Adipocyte (in vitro differentiated cells): ENCODE measurements around the gene PFDN2.
A peak's percentile ranks its signal among the peaks of the same experiment; 100 is the strongest.

ENCODE experiments used
- DNase-seq: peaks from one replicate; pipeline ENCODE4 v3.0.0-alpha.2; 2015; ENCODE audit warnings: low read depth
- H3K27me3 ChIP-seq: replicated peaks from 2 replicates; pipeline ENCODE4 v1.7.0; 2013; ENCODE audit warnings: mild to moderate bottlenecking, low read length, moderate library complexity; ENCODE audit not compliant: control insufficient read depth, insufficient read depth
- H3K36me3 ChIP-seq: 2 replicates; pipeline ENCODE4 v1.7.0; 2013; ENCODE audit warnings: low read length, mild to moderate bottlenecking, moderate library complexity; ENCODE audit not compliant: control insufficient read depth, insufficient read depth, severe bottlenecking
- H3K4me1 ChIP-seq: 2 replicates; pipeline ENCODE4 v1.7.0; 2013; ENCODE audit warnings: mild to moderate bottlenecking, low read length, moderate library complexity; ENCODE audit not compliant: control insufficient read depth, insufficient read depth
- H3K4me3 ChIP-seq: 2 replicates; pipeline ENCODE4 v1.7.0; 2013; ENCODE audit warnings: mild to moderate bottlenecking, low read length, moderate library complexity
- H3K9ac ChIP-seq: 2 replicates; pipeline ENCODE4 v1.7.0; 2013; ENCODE audit warnings: mild to moderate bottlenecking, low read length, moderate library complexity
- H3K9me3 ChIP-seq: 2 replicates; pipeline ENCODE4 v1.7.0; 2013; ENCODE audit warnings: mild to moderate bottlenecking, low read length, moderate library complexity; ENCODE audit not compliant: control insufficient read depth

The PFDN2 gene, protein sequence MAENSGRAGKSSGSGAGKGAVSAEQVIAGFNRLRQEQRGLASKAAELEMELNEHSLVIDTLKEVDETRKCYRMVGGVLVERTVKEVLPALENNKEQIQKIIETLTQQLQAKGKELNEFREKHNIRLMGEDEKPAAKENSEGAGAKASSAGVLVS

DNA sequence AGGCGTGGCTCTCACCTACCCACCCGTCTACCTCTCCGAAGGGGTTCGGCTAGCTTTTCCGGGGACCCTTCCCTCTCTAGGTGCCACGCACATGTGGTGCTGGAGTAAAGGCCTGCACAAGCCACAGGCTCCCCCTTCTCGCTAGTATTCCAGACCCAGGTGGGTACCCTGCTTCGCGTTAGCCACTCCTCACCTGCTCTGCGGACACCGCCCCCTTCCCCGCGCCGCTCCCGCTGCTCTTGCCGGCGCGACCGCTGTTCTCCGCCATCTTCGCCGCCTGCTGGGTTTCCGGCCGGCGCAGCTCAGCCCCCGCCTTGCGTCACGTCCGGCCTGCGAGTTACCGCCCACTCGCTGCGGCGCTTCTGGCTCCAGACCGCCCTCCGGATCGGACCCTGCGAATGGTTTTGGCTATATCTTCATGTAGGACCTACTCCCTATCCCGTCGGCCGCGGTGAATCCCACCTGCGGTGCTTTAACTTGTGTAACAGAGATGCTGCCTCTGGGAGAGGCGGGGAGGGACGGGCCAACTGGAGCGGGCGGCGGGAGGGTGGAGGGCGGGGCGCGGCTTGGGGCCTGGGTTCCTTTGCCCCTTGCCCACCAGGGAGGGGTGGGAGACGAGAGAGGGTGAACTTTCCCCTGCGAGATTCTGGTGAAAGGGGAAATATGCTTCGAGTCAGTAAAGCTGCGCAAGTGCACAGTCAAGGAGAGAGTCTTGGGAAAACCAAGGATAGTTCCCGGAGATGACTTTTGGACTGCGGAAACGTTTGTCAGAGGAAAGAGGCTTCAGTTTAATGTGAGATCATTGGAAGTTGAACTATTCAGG, at the start of gene PFDN2, which contains the start of gene NIT1:
TSS of gene PFDN2 (minus strand) at position 279 of the 823 bp plus-strand sequence. CDS start at position 268, 11 bp downstream.
TSS of gene NIT1 (plus strand) at position 347 of the 823 bp plus-strand sequence. CDS start at position 419, 72 bp downstream.
- peak; percentile 96 for DNase-seq
- Histone ChIP-seq H3K9me3 (no peaks in the 10 kb centered on the region), H3K9ac (peak within 1 kb of the TSS; percentile 99), H3K4me1 (peaks cover 50% of the 10 kb centered on the region), H3K4me3 (peak within 1 kb of the TSS; percentile 100), H3K27me3 (no peaks in the 10 kb centered on the region), H3K36me3 (peaks cover 46% of the 10 kb centered on the region)

DNA sequence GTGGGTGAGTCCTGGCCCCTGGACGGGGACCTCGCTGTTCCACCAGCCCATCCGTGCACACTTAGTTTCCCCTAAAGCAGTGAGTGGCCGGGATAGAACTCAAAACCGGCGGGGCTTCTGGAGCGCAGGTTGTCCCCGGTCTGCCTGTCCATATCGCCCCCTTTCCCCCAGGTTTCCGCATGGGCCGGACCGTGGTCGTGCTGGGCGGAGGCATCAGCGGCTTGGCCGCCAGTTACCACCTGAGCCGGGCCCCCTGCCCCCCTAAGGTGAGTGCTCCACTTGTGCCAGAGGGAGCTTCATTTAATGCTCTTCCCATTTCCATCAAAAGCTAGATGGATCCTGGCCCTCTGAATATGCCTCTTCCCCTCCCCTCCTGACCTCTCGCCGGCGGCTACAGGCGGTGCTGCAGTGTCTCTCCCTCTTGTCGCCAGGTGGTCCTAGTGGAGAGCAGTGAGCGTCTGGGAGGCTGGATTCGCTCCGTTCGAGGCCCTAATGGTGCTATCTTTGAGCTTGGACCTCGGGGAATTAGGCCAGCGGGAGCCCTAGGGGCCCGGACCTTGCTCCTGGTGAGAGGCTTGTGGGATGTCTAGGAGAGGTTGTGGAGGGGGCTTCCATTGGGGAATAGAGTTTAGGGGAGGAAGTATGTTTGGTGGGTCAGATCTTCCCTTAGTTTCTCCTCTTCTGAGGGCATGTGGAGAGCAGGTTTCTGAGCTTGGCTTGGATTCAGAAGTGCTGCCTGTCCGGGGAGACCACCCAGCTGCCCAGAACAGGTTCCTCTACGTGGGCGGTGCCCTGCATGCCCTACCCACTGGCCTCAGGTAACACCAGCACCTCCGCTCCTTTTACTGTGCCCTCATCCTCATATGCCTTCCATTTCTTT, 49.1 kb upstream of the PFDN2 start:
- Histone ChIP-seq H3K36me3 (peaks cover 50% of the 10 kb centered on the region), H3K4me1 (peaks cover 18% of the 10 kb centered on the region), H3K9me3 (no peaks in the 10 kb centered on the region), H3K27me3 (no peaks in the 10 kb centered on the region), H3K9ac (peak overlapping the region; percentile 91), H3K4me3 (peak overlapping the region; percentile 93)
- peak; percentile 33 for DNase-seq

DNA sequence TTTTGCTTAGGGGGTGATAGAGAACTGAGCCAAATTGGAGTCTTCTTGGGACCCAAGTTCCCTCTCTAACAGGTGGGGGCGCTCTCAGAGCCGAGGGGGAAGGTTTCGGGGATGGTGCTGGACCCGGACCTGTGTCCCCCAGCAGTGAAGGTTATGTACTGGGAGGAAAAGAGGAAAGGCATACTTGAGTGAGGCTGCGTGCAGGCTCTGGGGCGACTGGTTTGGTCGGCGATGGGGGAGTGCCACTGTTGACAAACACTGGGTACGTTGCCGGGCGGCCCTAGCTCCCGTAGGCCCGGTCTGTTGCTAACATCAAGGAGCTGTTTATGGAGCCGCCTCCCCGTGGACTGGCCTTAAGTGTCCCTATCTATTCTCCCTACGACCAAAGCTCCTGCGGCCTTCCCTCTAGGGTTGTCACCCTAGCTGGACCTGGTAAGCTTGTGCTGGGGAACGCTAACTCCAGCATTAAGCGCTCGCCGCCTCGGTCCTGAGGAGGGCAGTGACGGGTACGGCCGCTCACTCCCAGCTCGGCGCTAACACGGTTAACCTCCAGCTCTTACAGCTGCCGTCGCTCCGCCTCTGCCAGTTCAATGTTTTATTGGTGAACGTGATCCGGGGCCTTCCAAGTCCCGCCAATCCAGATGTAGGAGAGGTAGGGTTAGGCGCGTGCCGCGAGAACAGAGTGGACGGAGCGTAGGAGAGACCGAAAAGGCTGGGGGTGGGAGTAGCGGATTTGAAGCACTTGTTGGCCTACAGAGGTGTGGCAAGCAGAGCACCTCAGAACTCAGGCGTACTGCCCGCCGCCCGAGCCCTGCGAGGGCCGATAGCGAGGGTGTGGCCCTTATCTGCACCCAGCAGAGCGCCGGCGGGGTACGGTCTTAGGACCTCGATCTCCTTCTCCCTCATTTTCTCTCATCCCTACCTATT, 48.2 kb upstream of the PFDN2 start, which contains the start of gene PPOX:
TSS of gene PPOX (plus strand) at position 685 of the 927 bp plus-strand sequence. CDS start 422 bp downstream, outside the sequence.
- DNase-seq = peak; percentile 99
- Histone ChIP-seq H3K4me3 (peak within 1 kb of the TSS; percentile 93), H3K36me3 (peaks cover 41% of the 10 kb centered on the region), H3K4me1 (peaks cover 15% of the 10 kb centered on the region), H3K9me3 (no peaks in the 10 kb centered on the region), H3K27me3 (no peaks in the 10 kb centered on the region), H3K9ac (peak within 1 kb of the TSS; percentile 91)

DNA sequence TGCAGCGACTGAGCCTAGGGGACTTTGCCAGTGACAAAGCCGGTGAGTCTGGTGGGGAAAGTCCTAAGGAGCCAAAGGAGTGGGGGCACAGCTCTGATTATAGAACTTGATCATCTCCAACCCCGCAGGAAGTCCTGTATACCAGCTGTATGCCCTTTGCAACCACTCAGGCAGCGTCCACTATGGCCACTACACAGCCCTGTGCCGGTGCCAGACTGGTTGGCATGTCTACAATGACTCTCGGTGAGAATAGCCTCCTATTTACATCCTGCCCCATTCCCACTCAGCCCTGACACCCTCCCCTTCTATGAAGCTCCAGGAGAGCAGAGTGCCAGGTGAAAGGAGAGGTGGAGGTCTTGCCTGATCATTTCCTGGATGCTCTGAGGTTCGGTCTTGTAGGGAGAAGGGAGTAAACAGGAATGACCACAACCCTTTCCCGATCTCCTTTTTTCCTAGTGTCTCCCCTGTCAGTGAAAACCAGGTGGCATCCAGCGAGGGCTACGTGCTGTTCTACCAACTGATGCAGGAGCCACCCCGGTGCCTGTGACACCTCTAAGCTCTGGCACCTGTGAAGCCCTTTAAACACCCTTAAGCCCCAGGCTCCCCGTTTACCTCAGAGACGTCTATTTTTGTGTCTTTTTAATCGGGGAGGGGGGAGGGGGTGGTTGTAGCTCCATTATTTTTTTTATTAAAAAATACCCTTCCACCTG, 47.2 kb upstream of the PFDN2 start:
- Histone ChIP-seq H3K36me3 (peaks cover 35% of the 10 kb centered on the region), H3K9ac (peak overlapping the region; percentile 91), H3K27me3 (no peaks in the 10 kb centered on the region), H3K4me1 (peaks cover 21% of the 10 kb centered on the region), H3K4me3 (peak overlapping the region; percentile 93), H3K9me3 (no peaks in the 10 kb centered on the region)
- DNase-seq = no peak

DNA sequence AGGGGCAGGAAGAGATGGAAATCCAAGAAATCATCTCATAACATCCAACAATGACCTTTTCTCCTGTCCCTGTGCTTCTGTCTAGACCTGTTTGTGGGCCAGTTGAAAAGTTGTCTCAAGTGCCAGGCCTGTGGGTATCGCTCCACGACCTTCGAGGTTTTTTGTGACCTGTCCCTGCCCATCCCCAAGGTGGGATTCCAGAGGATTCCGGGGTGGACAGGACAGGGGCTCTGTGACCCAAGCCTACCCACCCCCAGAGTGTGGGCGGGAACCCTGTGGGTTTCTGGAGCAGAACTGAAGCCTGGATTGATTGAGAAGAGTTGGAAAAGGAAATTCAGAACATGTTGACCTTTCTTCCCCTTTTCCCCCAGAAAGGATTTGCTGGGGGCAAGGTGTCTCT, 46.0 kb upstream of the PFDN2 start:
- Histone ChIP-seq H3K9ac (no peak overlapping the region), H3K36me3 (peaks cover 27% of the 10 kb centered on the region), H3K9me3 (no peaks in the 10 kb centered on the region), H3K4me3 (no peak overlapping the region), H3K27me3 (no peaks in the 10 kb centered on the region), H3K4me1 (peaks cover 29% of the 10 kb centered on the region)
- DNase-seq = no peak

DNA sequence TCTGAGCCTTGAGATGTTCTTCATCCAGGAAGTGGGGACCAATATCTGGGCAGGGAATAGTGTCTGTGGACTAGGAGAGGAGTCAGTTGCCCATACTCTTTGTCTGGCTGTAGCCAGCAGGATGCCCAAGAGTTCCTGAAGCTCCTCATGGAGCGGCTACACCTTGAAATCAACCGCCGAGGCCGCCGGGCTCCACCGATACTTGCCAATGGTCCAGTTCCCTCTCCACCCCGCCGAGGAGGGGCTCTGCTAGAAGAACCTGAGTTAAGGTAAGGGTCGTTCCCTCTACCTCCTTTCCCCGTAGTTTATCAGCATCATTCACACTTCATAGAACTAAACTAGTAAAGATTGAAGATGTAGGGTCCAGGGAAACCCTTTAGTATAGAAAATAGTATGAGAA, 45.0 kb upstream of the PFDN2 start:
- Histone ChIP-seq H3K4me3 (no peak overlapping the region), H3K36me3 (peaks cover 36% of the 10 kb centered on the region), H3K9ac (no peak overlapping the region), H3K4me1 (peaks cover 33% of the 10 kb centered on the region), H3K27me3 (no peaks in the 10 kb centered on the region), H3K9me3 (no peaks in the 10 kb centered on the region)
- DNase-seq = no peak

DNA sequence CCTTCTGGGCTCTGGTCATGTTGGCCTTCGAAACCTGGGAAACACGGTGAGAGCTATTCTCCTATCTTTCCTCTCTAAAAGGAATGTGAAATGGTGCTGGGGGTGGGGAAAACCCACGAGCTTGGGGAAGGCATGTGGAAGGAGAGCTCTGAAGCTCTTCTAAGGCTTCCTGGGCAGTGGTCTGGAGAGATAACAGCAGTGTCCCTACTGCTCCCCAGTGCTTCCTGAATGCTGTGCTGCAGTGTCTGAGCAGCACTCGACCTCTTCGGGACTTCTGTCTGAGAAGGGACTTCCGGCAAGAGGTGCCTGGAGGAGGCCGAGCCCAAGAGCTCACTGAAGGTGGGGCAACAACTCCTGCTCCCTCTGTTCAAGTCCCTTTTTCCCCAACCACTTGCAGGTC, 44.2 kb upstream of the PFDN2 start:
- no peak overlapping the region for H3K9ac ChIP-seq
- DNase-seq = no peak
- H3K9me3 ChIP-seq = no peaks in the 10 kb centered on the region
- no peak overlapping the region for H3K4me3 ChIP-seq
- H3K27me3 ChIP-seq = no peaks in the 10 kb centered on the region
- H3K36me3 ChIP-seq = peaks cover 43% of the 10 kb centered on the region
- peaks cover 30% of the 10 kb centered on the region for H3K4me1 ChIP-seq

DNA sequence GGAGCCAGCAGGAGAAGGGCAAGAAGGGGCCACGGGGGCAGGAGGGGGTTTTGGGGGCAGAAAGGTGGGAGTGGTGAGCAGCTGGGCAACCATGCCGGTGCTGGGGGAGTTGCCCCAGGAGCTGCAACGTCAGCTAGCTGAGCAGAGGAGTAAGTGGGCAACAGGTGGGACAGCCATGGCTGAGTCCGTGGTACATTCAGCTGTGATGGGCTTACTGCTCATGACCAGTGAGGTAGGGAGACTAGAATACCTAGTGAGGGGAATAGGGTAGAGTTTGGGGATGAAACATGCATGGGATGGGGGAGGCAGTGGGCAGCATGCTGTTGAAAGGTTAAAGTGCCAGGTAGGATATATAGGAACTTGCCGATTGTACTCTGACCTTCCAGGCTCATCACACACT, 43.8 kb upstream of the PFDN2 start:
- Histone ChIP-seq H3K27me3 (no peaks in the 10 kb centered on the region), H3K4me3 (no peak overlapping the region), H3K36me3 (peaks cover 45% of the 10 kb centered on the region), H3K9ac (no peak overlapping the region), H3K9me3 (no peaks in the 10 kb centered on the region), H3K4me1 (peaks cover 26% of the 10 kb centered on the region)
- DNase-seq = no peak

DNA sequence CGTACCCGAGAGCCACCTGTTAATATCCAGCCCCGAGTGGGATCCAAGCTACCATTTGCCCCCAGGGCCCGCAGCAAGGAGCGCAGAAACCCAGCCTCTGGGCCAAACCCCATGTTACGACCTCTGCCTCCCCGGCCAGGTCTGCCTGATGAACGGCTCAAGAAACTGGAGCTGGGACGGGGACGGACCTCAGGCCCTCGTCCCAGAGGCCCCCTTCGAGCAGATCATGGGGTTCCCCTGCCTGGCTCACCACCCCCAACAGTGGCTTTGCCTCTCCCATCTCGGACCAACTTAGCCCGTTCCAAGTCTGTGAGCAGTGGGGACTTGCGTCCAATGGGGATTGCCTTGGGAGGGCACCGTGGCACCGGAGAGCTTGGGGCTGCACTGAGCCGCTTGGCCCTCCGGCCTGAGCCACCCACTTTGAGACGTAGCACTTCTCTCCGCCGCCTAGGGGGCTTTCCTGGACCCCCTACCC, 42.9 kb upstream of the PFDN2 start:
- no peaks in the 10 kb centered on the region for H3K9me3 ChIP-seq
- no peak overlapping the region for H3K9ac ChIP-seq
- peaks cover 45% of the 10 kb centered on the region for H3K36me3 ChIP-seq
- DNase-seq = no peak
- H3K27me3 ChIP-seq = no peaks in the 10 kb centered on the region
- H3K4me1 ChIP-seq = peaks cover 23% of the 10 kb centered on the region
- no peak overlapping the region for H3K4me3 ChIP-seq

DNA sequence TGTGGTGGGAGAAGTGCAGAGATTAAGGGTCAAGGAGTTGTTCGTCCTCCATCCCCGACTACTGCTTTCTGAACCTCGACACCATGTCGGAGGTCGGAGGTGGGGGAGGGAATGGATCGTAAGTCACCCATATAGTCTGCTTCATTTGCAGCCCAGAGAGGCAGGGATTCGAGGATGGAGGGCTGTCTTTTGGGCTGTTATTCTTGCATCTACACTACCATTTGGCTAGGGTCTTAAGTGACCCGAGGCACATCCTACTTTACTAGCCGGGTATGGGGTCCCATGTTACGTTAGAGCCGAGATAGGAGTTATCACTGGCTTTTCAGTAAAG, 42.0 kb upstream of the PFDN2 start:
- peaks cover 18% of the 10 kb centered on the region for H3K4me1 ChIP-seq
- H3K4me3 ChIP-seq = peak overlapping the region; percentile 90
- no peaks in the 10 kb centered on the region for H3K9me3 ChIP-seq
- H3K9ac ChIP-seq = peak overlapping the region; percentile 90
- H3K36me3 ChIP-seq = peaks cover 43% of the 10 kb centered on the region
- no peaks in the 10 kb centered on the region for H3K27me3 ChIP-seq
- DNase-seq = no peak
